ENCODE measurements around the gene TMOD4.
A peak's percentile ranks its signal among the peaks of the same experiment; 100 is the strongest.
"Not testable (repeated sequence)": the region's sequence is repeated elsewhere in the genome, so short reads cannot be mapped to it uniquely, and the experiment has no call there.

The TMOD4 gene

DNA sequence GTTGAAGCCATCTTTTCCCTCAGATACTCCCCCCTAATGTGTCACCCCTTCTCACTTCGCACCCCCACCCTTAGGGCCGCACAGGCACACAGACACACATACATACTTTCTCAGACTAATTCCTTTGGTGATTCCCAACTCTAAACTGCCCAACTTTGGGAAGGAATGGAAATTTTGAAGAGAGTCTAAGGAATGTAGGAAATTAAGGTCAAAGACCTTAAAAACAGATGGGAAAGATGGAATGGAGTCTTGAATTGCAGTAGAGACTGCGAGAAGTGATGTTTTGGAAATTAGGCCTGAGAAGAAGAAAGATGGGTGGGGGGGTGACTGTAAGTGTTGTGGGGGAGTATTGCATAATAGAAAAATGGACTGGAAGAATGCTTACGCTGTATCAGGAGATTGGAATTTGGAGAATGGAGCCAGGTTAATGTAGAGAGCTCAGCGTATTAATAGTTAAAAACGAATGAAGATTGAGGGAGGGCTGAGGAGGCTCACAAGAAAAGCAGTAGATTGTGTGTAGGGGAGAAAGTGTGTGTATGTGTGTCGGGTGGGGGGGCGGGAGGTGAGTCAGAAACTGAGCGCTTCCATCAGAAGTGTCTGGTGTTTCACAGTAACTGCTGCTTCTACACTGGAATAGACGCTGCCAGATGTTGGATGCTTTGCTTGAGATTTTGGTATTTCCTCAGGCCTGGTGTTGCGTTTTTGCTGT is 24.2 kb upstream of the TMOD4 start:
- H3K4me3 ChIP-seq (ENCODE audit: low read depth, low read length): peak overlapping the region; percentile 87
- no peak for DNase-seq (ENCODE audit: low read depth)
- TF ChIP-seq, protein P1, sequence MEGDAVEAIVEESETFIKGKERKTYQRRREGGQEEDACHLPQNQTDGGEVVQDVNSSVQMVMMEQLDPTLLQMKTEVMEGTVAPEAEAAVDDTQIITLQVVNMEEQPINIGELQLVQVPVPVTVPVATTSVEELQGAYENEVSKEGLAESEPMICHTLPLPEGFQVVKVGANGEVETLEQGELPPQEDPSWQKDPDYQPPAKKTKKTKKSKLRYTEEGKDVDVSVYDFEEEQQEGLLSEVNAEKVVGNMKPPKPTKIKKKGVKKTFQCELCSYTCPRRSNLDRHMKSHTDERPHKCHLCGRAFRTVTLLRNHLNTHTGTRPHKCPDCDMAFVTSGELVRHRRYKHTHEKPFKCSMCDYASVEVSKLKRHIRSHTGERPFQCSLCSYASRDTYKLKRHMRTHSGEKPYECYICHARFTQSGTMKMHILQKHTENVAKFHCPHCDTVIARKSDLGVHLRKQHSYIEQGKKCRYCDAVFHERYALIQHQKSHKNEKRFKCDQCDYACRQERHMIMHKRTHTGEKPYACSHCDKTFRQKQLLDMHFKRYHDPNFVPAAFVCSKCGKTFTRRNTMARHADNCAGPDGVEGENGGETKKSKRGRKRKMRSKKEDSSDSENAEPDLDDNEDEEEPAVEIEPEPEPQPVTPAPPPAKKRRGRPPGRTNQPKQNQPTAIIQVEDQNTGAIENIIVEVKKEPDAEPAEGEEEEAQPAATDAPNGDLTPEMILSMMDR (IDR thresholded peaks at IDR 0.05; ENCODE audit: low read depth, low read length, missing control alignments): no peak

DNA sequence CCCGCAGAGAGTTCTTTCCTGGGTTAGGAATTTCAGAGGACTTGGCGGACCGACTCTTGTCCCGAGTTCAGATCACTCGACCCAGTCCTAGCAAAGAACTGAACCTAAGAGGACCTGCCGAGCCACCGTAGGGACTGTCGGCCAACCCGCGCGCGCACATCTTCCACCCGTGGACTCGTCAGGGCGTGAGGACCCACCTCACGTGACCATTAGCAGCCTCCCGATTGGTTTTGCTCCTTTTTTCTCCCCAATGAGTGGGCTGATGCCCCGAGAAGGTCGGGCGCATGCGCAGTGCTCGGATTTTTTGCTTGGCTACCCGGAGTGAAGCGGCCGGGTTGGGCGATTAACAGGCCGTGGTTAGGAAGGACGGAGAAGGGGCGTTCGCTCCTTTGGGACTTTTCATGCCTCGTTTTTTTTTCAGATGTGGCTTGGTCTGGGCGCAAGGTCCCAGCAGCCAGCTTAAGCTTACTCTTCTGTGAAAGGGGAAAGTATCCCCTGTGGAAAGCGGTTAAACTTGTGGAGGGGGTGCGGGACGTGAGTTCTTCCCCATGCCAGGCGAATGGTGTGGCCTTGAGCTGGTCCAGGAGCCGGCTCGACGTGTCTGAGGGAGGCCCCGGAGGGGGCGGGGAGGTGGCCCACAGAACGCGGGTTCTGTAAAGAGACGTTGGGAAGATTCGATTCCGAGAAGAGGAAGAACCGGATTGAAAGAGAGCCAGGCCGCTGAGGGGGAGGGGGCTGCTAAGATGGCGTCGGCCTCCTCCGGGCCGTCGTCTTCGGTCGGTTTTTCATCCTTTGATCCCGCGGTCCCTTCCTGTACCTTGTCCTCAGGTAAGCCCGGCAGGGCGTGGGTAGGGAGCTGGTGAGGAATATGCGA is 22.7 kb upstream of the TMOD4 start, which contains the start of gene PIP5K1A:
PIP5K1A (plus strand) TSS at position 299 of the 874 bp plus-strand sequence; CDS start at position 744, 445 bp downstream.
- DNase-seq (ENCODE audit: low read depth): peak; percentile 97
- H3K4me3 ChIP-seq (ENCODE audit: low read depth, low read length): peak within 1 kb of the TSS; percentile 87
- TF ChIP-seq, protein P1 (IDR thresholded peaks at IDR 0.05; ENCODE audit: low read depth, low read length, missing control alignments): no peak

- no peak for DNase-seq (ENCODE audit: low read depth)
- H3K4me3 ChIP-seq (ENCODE audit: low read depth, low read length): peak overlapping the region; percentile 87
- TF ChIP-seq, protein P1 (IDR thresholded peaks at IDR 0.05; ENCODE audit: low read depth, low read length, missing control alignments): no peak
Measured at GRCh38 chr1:151197863-151198253, 22.1 kb upstream of the TMOD4 start.

- DNase-seq (ENCODE audit: low read depth): peak; percentile 50
- TF ChIP-seq, protein P1 (IDR thresholded peaks at IDR 0.05; ENCODE audit: low read depth, low read length, missing control alignments): peak; percentile 43
- H3K4me3 ChIP-seq (ENCODE audit: low read depth, low read length): peak overlapping the region; percentile 42
Measured at GRCh38 chr1:151196292-151196800, 20.6 kb upstream of the TMOD4 start.

DNA sequence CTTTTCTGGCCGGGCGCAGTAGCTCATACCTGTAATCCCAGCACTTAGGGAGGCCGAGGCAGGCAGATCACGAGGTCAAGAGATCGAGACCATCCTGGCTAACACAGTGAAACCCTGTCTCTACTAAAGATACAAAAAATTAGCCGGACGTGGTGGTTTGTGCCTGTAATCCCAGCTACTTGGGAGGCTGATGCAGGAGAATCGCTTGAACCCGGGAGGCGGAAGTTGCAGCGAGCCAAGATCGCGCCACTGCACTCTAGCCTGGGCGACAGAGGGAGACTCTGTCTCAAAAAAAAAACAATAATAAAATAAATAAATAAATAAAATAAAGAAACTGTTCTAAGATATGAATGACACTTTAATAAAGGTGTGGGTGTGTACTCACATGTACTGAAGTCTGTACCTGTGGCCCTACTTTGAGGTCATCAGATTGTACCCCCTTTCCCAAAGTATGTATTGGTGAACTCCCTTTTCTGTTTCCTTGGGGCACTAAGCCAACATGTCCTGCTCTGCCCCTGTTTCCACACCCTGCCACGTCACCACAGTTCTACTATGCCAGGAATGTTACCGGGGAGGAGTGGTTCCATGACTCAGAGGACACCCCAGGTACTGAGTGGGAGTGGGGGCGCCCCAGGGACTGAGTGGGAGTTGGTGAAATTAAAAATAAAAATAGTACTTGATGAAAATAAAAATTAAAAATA is 19.3 kb upstream of the TMOD4 start:
- H3K4me3 ChIP-seq (ENCODE audit: low read depth, low read length); DNase-seq (ENCODE audit: low read depth): not testable (repeated sequence)

GRCh38 chr1:151193856-151194255 is 18.1 kb upstream of the TMOD4 start:
- TF ChIP-seq, protein P1 (IDR thresholded peaks at IDR 0.05; ENCODE audit: low read depth, low read length, missing control alignments): no peak
- H3K4me3 ChIP-seq (ENCODE audit: low read depth, low read length): no peak overlapping the region
- no peak for DNase-seq (ENCODE audit: low read depth)

GRCh38 chr1:151193304-151193703 is 17.5 kb upstream of the TMOD4 start:
- DNase-seq (ENCODE audit: low read depth): no peak
- TF ChIP-seq, protein P1 (IDR thresholded peaks at IDR 0.05; ENCODE audit: low read depth, low read length, missing control alignments): no peak
- H3K4me3 ChIP-seq (ENCODE audit: low read depth, low read length): no peak overlapping the region
